ENCODE data around the gene KCNH6.

KCNH6 gene

GRCh38 chr17:63537001-63537400 lies 13.8 kb downstream of the KCNH6 start:
- no peak for DNase-seq

- DNase-seq = no peak
Measured at GRCh38 chr17:63537991-63538692, 15.0 kb downstream of the KCNH6 start.

DNA sequence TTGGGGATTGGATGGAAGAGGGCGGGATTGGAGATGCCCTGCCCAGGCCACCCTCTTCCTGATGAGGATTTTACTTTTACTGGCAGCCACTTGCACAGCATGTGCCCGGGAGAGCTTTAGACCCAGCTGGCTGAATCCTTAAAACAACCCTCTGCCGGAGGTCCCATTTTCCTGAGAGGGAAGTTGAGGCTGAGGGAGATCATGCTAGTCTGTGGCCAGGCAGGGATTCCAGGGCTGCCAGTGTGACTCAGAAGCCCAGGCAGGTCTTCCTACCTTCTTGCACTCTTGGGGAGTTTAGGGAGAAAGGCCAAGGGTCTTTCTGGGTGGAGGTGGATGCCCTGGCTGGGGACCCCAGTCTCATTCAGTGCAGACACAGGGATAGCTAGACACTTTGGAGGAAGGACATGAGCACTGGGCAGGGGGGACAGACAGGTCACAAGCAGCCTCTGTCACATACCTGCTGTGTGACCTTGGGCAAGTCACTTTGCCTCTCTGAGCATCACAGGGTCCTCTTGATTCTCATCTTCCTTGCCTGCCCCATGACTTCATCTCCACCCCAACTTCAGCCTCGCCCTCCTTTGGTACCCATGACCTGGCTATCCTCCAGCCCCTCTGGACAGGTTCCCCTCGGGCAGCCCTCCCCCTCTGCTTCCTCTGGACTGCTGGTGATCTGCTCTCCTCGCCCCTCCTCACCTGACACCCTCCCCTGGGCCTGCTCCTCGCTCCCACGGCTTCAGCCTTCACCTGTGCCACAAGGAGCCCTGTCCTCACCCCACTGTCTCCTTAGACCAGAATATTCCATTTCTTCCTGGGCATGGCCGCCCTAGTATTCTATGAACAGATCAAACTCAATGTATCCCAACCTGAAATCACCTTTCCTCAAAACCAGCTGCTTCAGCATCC lies 15.8 kb downstream of the KCNH6 start:
- DNase-seq = no peak

GRCh38 chr17:63540590-63540989 lies 17.4 kb downstream of the KCNH6 start:
- DNase-seq = no peak

DNA sequence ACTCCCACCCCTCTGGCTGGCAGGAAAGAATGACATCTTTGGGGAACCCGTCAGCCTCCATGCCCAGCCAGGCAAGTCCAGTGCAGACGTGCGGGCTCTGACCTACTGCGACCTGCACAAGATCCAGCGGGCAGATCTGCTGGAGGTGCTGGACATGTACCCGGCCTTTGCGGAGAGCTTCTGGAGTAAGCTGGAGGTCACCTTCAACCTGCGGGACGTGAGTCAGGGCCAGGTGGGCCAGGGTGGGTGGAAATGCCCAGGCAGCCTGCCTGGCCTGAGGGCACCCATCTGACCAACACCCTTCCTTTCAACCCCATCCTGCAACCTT lies 19.0 kb downstream of the KCNH6 start:
- DNase-seq = no peak

- DNase-seq = no peak
Measured at GRCh38 chr17:63542942-63543821, 20.0 kb downstream of the KCNH6 start.

DNA sequence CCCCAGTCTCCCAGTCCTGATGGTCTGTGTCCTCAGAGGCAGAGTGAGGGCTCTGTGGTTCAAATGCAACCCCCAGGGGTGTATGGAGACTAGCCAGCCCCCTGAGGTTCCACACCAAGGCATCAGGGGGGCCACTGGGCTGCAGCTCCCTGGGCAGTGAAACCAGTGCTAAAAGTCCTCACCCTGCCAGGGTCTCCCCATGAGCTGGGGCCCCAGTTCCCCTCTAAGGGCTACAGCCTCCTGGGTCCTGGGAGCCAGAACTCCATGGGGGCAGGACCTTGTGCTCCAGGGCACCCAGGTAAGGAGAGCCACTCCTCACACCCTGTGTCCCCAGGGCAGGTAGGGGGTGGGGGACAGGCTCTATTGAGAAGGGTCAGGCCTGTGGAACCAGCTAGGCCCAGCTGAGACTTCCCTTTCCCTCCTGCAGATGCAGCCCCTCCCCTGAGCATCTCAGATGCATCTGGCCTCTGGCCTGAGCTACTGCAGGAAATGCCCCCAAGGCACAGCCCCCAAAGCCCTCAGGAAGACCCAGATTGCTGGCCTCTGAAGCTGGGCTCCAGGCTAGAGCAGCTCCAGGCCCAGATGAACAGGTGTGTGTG lies 20.8 kb downstream of the KCNH6 start:
- DNase-seq = no peak

- no peak for DNase-seq
Measured at GRCh38 chr17:63544467-63545301, 21.5 kb downstream of the KCNH6 start.

DNA sequence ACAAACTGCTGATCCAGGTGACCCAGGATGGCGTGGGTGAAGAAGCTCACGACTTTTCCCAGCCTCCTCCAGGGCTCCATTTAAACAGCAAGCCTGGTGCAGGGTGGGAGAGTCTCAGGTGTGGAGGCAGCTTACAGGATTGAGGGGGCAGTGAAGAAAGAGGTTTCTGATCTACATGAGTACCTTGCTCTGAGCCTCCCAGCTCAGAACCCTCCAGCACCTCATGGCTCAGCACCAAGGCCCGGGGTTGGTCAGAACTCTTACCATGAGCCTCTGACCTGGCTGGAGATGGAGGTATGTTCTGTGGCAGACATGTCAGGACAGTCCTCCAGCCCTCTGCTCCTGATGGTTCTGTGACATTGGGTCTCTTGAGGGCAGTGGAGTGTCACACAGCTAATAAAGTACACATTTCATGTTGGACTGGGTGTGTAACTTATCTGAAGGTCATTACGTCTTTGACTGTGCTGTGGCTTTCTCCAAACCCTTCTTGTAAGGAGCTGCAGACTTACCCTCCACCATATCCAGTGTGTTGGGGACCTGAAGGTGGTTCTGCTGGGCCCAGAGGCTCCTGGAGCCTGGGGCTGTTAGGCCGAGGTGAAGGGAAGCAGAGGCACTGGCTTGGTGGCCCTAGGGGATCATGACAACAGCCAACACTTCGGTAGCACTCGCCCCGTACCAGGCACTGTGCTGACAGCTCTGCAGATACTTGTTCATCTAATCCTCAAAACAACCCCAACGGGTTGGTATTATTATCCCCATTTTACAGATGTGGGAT lies 23.3 kb downstream of the KCNH6 start:
- no peak for DNase-seq

- no peak for DNase-seq
Measured at GRCh38 chr17:63547083-63547523, 23.9 kb downstream of the KCNH6 start.

GRCh38 chr17:63549289-63549945 lies 26.3 kb downstream of the KCNH6 start:
- DNase-seq = no peak

DNA sequence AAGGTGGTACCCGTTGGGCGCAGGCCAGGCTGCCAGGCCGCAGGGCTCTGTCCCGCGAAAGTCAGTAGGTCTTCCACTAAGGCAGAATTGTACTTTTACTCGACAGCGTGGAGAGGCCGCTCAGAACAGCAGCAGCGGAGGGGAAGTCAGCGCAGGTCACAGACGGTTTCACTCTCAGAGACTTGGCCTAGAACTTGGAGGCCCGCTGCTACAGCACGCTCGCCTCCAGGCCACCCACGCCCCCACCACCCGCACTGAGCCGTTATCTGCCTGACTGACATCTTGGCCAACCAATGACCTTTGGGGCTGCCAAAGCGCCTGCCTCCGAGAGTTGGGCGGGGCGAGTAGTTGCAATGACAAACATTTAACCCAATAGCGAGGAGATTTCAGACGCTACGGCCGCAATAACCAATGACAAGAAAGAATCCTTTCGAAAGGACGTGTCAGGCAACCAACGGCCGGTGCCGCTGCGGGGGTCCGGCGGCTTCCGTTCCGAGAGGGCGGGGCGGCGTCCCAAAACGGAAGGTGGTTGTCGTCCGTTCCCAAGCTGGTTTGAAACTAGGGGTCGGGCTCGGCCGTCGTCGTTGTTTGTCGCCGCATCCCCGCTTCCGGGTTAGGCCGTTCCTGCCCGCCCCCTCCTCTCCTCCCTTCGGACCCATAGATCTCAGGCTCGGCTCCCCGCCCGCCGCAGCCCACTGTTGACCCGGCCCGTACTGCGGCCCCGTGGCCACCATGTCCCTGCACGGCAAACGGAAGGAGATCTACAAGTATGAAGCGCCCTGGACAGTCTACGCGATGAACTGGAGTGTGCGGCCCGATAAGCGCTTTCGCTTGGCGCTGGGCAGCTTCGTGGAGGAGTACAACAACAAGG lies 27.0 kb downstream of the KCNH6 start, which contains the start of gene DCAF7:
Gene DCAF7, plus strand, starts transcription at position 532 of the 871 bp plus-strand sequence. Its CDS starts 201 bp downstream, at position 733.
- peak; percentile 100 for DNase-seq

DNA sequence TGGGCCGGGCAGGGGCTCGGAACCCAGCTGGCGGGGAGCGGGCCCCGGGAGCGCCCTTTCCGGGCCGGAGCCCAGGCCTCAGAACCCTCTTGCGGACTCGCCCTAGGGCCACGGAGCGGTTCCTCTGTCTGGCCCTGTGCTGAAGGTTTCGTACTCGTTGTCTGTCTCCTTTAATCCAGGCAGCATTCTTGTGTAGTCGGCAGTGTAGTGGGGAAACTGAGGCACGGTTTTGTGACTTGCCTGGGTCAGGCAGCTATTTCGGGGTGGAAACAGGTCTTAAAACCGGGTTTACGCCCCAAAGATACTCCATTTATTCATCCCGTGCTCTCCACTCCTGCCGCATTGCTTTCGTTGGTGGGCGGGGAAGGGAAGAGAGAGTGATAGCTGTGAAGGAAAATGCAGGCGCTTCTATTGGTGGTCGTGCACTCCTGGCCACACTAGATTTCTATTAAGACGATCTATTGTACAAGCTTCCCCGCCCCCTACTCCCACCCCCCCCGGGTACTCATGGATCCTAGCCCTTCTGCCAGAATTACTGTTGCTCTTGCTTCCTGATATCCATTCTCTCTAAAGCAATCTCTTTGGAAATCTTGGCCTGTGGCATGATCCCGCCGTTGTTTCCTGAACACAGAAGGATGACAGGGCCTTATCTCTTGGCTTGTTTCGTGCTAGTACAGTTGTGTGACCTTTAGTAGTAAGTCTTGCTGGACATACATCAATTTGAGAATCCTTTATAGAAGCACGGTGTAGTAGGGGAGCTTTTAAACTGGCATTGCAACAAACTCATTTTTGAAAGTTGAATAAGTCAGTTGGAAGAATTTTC lies 27.9 kb downstream of the KCNH6 start:
- DNase-seq = peak; percentile 69

GRCh38 chr17:63552211-63552610 lies 29.1 kb downstream of the KCNH6 start:
- no peak for DNase-seq

DNA sequence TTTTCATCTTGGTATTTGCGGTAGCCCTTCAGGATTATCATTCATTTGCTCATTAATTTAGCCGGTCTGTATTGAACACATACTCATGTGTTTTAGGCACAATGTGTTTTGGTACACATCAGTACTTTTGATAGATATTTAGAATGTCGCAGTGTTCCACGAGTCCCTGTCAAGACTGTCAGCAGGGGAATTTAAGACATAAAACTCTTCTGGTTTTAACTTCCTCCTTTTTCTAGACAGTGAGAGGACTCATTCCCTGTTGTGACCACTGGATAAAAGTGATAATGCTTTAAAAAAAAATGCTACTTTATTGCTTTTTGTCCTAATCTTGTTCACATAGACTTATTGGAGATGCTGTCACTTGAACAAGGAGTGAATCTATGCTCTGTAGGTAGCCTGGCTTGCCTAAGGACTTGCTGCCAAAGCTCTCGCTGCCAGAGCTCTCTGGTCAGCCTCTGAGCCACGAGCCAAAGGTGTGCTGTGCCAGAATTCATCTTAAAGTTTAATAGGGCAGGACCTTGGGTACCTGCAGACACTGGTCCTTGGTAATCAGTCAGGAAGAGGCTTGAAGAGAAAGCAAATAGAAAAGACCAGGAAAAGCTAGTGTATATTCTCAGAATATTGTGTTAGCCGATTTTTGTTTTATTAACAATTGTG lies 32.5 kb downstream of the KCNH6 start:
- no peak for DNase-seq

DNA sequence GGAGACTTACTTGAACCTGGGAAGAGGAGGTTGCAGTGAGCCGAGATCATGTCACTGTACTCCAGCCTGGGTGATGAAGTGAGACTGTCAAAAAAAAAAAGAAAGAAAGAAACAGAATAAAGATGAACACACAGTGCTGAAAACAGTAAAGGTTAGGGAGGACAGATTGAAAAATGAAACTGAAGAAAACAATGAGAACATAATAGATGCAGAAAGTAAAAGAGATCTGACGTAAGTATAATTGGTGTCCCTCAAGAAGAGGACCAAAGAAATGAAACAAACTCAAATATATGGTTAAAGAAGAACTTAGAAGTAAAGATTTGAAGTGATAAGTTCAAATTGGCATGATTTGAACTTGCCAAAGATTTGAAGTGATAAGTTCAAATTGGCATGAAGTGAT lies 34.3 kb downstream of the KCNH6 start:
- DNase-seq = no peak

GRCh38 chr17:63558441-63558840 lies 35.3 kb downstream of the KCNH6 start:
- DNase-seq = no peak

DNA sequence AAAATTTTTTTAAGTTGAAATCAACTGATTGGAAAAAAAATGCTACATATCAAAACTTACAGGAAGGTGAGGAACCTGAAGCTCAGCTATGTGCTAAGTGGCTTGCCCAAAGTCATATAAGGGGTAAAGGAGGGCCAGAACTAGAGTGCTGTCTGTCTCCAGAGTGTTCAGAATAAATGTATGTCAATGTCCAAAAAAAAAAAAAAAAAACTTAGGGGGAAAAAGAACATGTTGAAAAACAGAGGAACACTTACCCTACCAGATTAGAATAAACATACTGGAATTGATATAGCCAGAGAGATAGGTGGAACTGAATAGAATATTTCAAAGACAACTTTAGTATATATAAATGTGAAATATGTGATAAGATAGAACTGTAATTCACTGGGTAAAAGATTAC lies 38.7 kb downstream of the KCNH6 start:
- DNase-seq = no peak
